HCT116 (cell line): ENCODE results near the gene CACNB1. TPM values are rescaled to one million over a fixed set of nuclear protein-coding genes. Genes with fewer than 3 reads are reported as not detected.

Experiments used
- ATAC-seq: fragments of 200-7000 bp; cut with Tn5 transposase; 2 replicates; pipeline ENCODE4 v1.9.1; 2020; ENCODE audit warnings: mild to moderate bottlenecking, moderate library complexity
- BruUV-seq: library from RNA; stranded (reverse); fragments of 400-500 nt; replicated peaks from 2 replicates; lab custom pipeline; 2021; lab: Mats Ljungman, UMichigan
- CTCF ChIA-PET: fragments of 300-600 bp; sonication (Branson Sonifier 250); formaldehyde crosslinking; loops from one replicate; lab custom pipeline; 2021; ENCODE audit warnings: antibody characterized with exemption; lab: Charles Lee
- POLR2A ChIA-PET: fragments of 300-600, 350-600 bp; sonication (Branson Sonifier 250); formaldehyde crosslinking; loops from one replicate; lab custom pipeline; 2021; ENCODE audit warnings: antibody characterized with exemption; lab: Charles Lee
- RAD21 ChIA-PET, 2 experiments: fragments of 300-600 bp; sonication (Branson Sonifier 250); formaldehyde crosslinking; loops; one replicate each; lab custom pipeline; 2023; ENCODE audit warnings: low total read pairs in 2 of 2; ENCODE audit not compliant: uncharacterized antibody in 2 of 2, unreplicated experiment in 2 of 2, low non-redundant PET in 1 of 2; lab: Charles Lee
- DNase-seq: peaks from one replicate; pipeline ENCODE4 v3.0.0-alpha.2; 2010; ENCODE audit warnings: low read depth, low spot score
- H2AFZ ChIP-seq: fragments of 200-600 bp; shearing (Covaris generic), sonication (generic); 2 replicates; pipeline ENCODE4 v1.6.1; 2017; ENCODE audit warnings: low read depth, mixed run types, mixed read lengths, antibody characterized with exemption, low read length; ENCODE audit not compliant: poor library complexity, severe bottlenecking
- H3K27ac ChIP-seq: 2 replicates; pipeline ENCODE4 v1.5.1; 2012; ENCODE audit warnings: low read depth, low read length
- H3K27me3 ChIP-seq: fragments of 200-600 bp; sonication (generic); 2 replicates; pipeline ENCODE4 v1.6.1; 2016; ENCODE audit warnings: mixed run types, low read length, mixed read lengths; ENCODE audit not compliant: insufficient read depth
- H3K36me3 ChIP-seq, 2 experiments: fragments of 200-500 bp in 1 of 2; fragments of 200-600 bp in 1 of 2; sonication (Bioruptor generic) in 1 of 2; sonication (generic) in 1 of 2; 2 replicates each; pipeline versions ENCODE4 v1.5.1 to v1.6.1; 2014 to 2016; ENCODE audit warnings: low read length in 2 of 2, inconsistent platforms in 1 of 2, mixed read lengths in 1 of 2, mixed run types in 1 of 2; ENCODE audit not compliant: insufficient read depth in 2 of 2, control insufficient read depth in 1 of 2
- H3K4me1 ChIP-seq, 2 experiments: fragments of 200-600 bp in 1 of 2; sonication (generic) in 1 of 2; 2 replicates each; pipeline versions ENCODE4 v1.5.1 to v1.6.1; 2012 to 2017; ENCODE audit warnings: low read length in 2 of 2, inconsistent platforms in 1 of 2, mild to moderate bottlenecking in 1 of 2, mixed read lengths in 1 of 2, mixed run types in 1 of 2, moderate library complexity in 1 of 2; ENCODE audit not compliant: insufficient read depth in 2 of 2, control insufficient read depth in 1 of 2
- H3K4me2 ChIP-seq: fragments of 200-600 bp; sonication (generic); 2 replicates; pipeline ENCODE4 v1.6.1; 2017; ENCODE audit warnings: mixed run types, low read length, mixed read lengths
- H3K4me3 ChIP-seq, 2 experiments: fragments of 200-600 bp in 1 of 2; sonication (generic) in 1 of 2; replicated peaks in 1 of 2; 2 replicates each; pipeline ENCODE4 v1.5.1; 2011 to 2016; ENCODE audit warnings: low read length in 2 of 2, control low read depth in 1 of 2, low read depth in 1 of 2, mild to moderate bottlenecking in 1 of 2, mixed read lengths in 1 of 2, mixed run types in 1 of 2
- H3K79me2 ChIP-seq: fragments of 200-600 bp; sonication (generic); 2 replicates; pipeline ENCODE4 v1.6.1; 2017; ENCODE audit warnings: mild to moderate bottlenecking, mixed run types, low read length, moderate library complexity, mixed read lengths; ENCODE audit not compliant: insufficient read depth
- H3K9ac ChIP-seq: fragments of 200-600 bp; sonication (generic); 2 replicates; pipeline ENCODE4 v1.6.1; 2016; ENCODE audit warnings: low read length, mixed read lengths
- H3K9me2 ChIP-seq: fragments of 200-600 bp; sonication (generic), shearing (Covaris generic); 2 replicates; pipeline ENCODE4 v1.6.1; 2017; ENCODE audit warnings: mixed run types, mild to moderate bottlenecking, moderate library complexity; ENCODE audit not compliant: insufficient read depth
- H3K9me3 ChIP-seq, 2 experiments: fragments of 200-500 bp in 1 of 2; fragments of 200-600 bp in 1 of 2; sonication (Bioruptor generic) in 1 of 2; sonication (generic) in 1 of 2; 2 replicates each; pipeline ENCODE4 v1.6.1; 2014 to 2017; ENCODE audit warnings: low read length in 2 of 2, mixed read lengths in 2 of 2, inconsistent platforms in 1 of 2, low read depth in 1 of 2, mild to moderate bottlenecking in 1 of 2, mixed run types in 1 of 2, moderate library complexity in 1 of 2; ENCODE audit not compliant: control insufficient read depth in 1 of 2, insufficient read depth in 1 of 2
- H4K20me1 ChIP-seq: fragments of 200-600 bp; sonication (generic), shearing (Covaris generic); 2 replicates; pipeline ENCODE4 v1.6.1; 2017; ENCODE audit warnings: mixed run types, mild to moderate bottlenecking, moderate library complexity; ENCODE audit not compliant: insufficient read depth
- CBX3 ChIP-seq: IDR thresholded peaks from 2 replicates; pipeline ENCODE4 v1.6.1; 2012; ENCODE audit warnings: low read depth
- CTCF ChIP-seq, 3 experiments: fragments of 200-600 bp in 1 of 3; sonication (generic) in 1 of 3; IDR thresholded peaks in 2 of 3; conservative IDR thresholded peaks in 1 of 3; 2 replicates each; pipeline ENCODE4 v1.5.1; 2012 to 2017; ENCODE audit warnings: low read depth in 2 of 3, low read length in 2 of 3, antibody characterized with exemption in 1 of 3, borderline replicate concordance in 1 of 3, control low read depth in 1 of 3, mild to moderate bottlenecking in 1 of 3, mixed read lengths in 1 of 3, mixed run types in 1 of 3, moderate library complexity in 1 of 3; ENCODE audit not compliant: insufficient read depth in 1 of 3
- JUND ChIP-seq: IDR thresholded peaks from 2 replicates; pipeline ENCODE4 v1.6.1; 2012
- POLR2A ChIP-seq: IDR thresholded peaks from 2 replicates; pipeline ENCODE4 v1.7.0; 2011; ENCODE audit warnings: borderline replicate concordance; ENCODE audit not compliant: insufficient read depth, insufficient read length; ENCODE audit errors: extremely low read depth
- POLR2AphosphoS5 ChIP-seq: IDR thresholded peaks from 2 replicates; pipeline ENCODE4 v1.6.1; 2011; ENCODE audit warnings: mild to moderate bottlenecking, low read depth, low read length, moderate library complexity
- REST ChIP-seq: IDR thresholded peaks from 2 replicates; pipeline ENCODE4 v1.6.1; 2012; ENCODE audit warnings: low read depth
- TCF7L2 ChIP-seq: IDR thresholded peaks from 2 replicates; pipeline ENCODE4 v1.7.0; 2011; ENCODE audit warnings: borderline replicate concordance, inconsistent platforms; ENCODE audit not compliant: insufficient read depth, insufficient read length; ENCODE audit errors: extremely low read depth
- YY1 ChIP-seq: IDR thresholded peaks from 2 replicates; pipeline ENCODE4 v1.6.1; 2011; ENCODE audit warnings: low read length, low read depth, moderate library complexity, mild to moderate bottlenecking; ENCODE audit not compliant: insufficient replicate concordance; ENCODE audit errors: extremely low read depth
- ZBTB33 ChIP-seq: IDR thresholded peaks from 2 replicates; pipeline ENCODE4 v1.6.1; 2011; ENCODE audit warnings: mild to moderate bottlenecking, low read length, moderate library complexity; ENCODE audit not compliant: insufficient replicate concordance; ENCODE audit errors: extremely low read depth
- ZNF274 ChIP-seq: fragments of 200-500 bp; sonication (Bioruptor generic); IDR thresholded peaks from 2 replicates; pipeline ENCODE4 v1.6.1; 2014; ENCODE audit warnings: mild to moderate bottlenecking, low read depth, low read length, inconsistent platforms
- intact Hi-C: fragments of 100-400 bp; cut with micrococcal nuclease; formaldehyde crosslinking; loops from 2 replicates; pipeline ENCODE4 v1.10.0; 2022
- total RNA-seq: library from RNA; stranded (reverse); gene quantifications from one replicate; pipeline ENCODE4 v1.2.1, GENCODE V29; 2021; ENCODE audit not compliant: unreplicated experiment

CACNB1 gene
- total RNA-seq, 1 experiment from 2014 or later, result 13.0 TPM

- Histone ChIP-seq H3K4me3 (no peak overlapping the region), H2AFZ (no peak overlapping the region), H3K9me3 (no peaks in the 10 kb centered on the region), H3K4me1 (peaks cover 5 to 24% of the 10 kb centered on the region in 2 experiments; a peak in 3 of 4 replicates), H3K9me2 (no peaks in the 10 kb centered on the region), H3K36me3 (peaks cover 3 to 5% of the 10 kb centered on the region in 2 experiments; a peak in 2 of 4 replicates)
- no TSS peak for BruUV-seq
- ChIA-PET CTCF (interaction anchor here (0.7 to 3.4 kb wide), 6 partner anchors 9 to 396 kb away, joined by 3 to 62 read pairs (median 7); partner anchors contain the start of gene RPL19), RAD21 (no interaction called here)
- TF ChIP-seq POLR2AphosphoS5 (no peak), CBX3 (no peak), YY1 (no peak), ZBTB33 (no peak), CTCF (IDR thresholded peaks at IDR 0.05 in 2 of 3, conservative IDR thresholded peaks at IDR 0.05 in 1 of 3; ENCODE audit: borderline replicate concordance in 1 of 3, insufficient read depth in 1 of 3, low read depth in 2 of 3, low read length in 2 of 3) (no peak), POLR2A (no peak), REST (no peak), TCF7L2 (no peak), ZNF274 (no peak), JUND (no peak)
- TF ChIP-seq, all 23 proteins: peak for 0
- Histone ChIP-seq H3K27me3 (no peaks in the 10 kb centered on the region), H3K4me2 (no peak overlapping the region), H3K9ac (no peak overlapping the region), H3K27ac (no peak overlapping the region), H4K20me1 (no peaks in the 10 kb centered on the region), H3K79me2 (no peaks in the 10 kb centered on the region)
- no peak for DNase-seq
- POLR2A ChIA-PET, result interaction anchor here (1.2 kb wide), 1 partner anchor 21 kb away, joined by 3 read pairs; no protein-coding TSS in a partner anchor
- no peak for ATAC-seq
- intact Hi-C loops, result no loop called here
Observed at GRCh38 chr17:39173526-39174274, 23.8 kb downstream of the CACNB1 start.
